T-helper 17 cell (primary cell): ENCODE measurements around the gene MIAT. TPM values are rescaled to one million over a fixed set of nuclear protein-coding genes. Genes with fewer than 3 reads are reported as not detected.
A peak's percentile ranks its signal among the peaks of the same experiment; 100 is the strongest.

ENCODE experiments used
- ATAC-seq: fragments of 150-1000 bp; cut with Tn5 transposase; 2 replicates; pipeline ENCODE4 v1.10.0; 2021; ENCODE audit warnings: mild to moderate bottlenecking, moderate library complexity
- DNase-seq, 3 donors: peaks; one replicate each; pipeline versions ENCODE4 v3.0.0 to v3.0.0-alpha.2; 2020 to 2021
- H3K9me3 ChIP-seq: one replicate; pipeline ENCODE4 v1.7.0; 2013; ENCODE audit warnings: low read length, mild to moderate bottlenecking; ENCODE audit not compliant: control insufficient read depth, poor library complexity, severe bottlenecking
- H3K27ac Mint-ChIP-seq: one replicate; pipeline ENCODE4 v1.8.0; 2022; ENCODE audit warnings: mild to moderate bottlenecking, moderate library complexity, mixed read lengths
- H3K27me3 Mint-ChIP-seq: one replicate; pipeline ENCODE4 v1.8.0; 2022; ENCODE audit warnings: mixed read lengths
- H3K36me3 Mint-ChIP-seq: one replicate; pipeline ENCODE4 v1.8.0; 2022; ENCODE audit warnings: low read depth, mixed read lengths
- H3K4me1 Mint-ChIP-seq: one replicate; pipeline ENCODE4 v1.8.0; 2022; ENCODE audit warnings: mild to moderate bottlenecking, mixed read lengths
- H3K4me3 Mint-ChIP-seq: one replicate; pipeline ENCODE4 v1.8.0; 2022; ENCODE audit warnings: mild to moderate bottlenecking, moderate library complexity, mixed read lengths
- total RNA-seq, 4 donors: library from RNA in 2 of 4; stranded (reverse) in 2 of 4; gene quantifications; one replicate each; pipeline ENCODE4 v1.2.3 and lab custom pipeline; 2022 to 2026

The MIAT gene
- total RNA-seq, 2 donors from 2014 or later = 83.4 to 116 TPM

GRCh38 chr22:26680485-26680884, 23.1 kb downstream of the MIAT start:
- no peaks in the 10 kb centered on the region for H3K9me3 ChIP-seq
- DNase-seq = no peak
- H3K27ac Mint-ChIP-seq = no peak overlapping the region
- ATAC-seq = no peak
- no peaks in the 10 kb centered on the region for H3K27me3 Mint-ChIP-seq
- H3K36me3 Mint-ChIP-seq = peaks cover 8% of the 10 kb centered on the region
- peaks cover 36% of the 10 kb centered on the region for H3K4me1 Mint-ChIP-seq
- no peak overlapping the region for H3K4me3 Mint-ChIP-seq

GRCh38 chr22:26681395-26681821, 24.0 kb downstream of the MIAT start:
- no peaks in the 10 kb centered on the region for H3K9me3 ChIP-seq
- Mint-ChIP-seq H3K36me3 (peaks cover 8% of the 10 kb centered on the region), H3K4me1 (peaks cover 29% of the 10 kb centered on the region), H3K27me3 (no peaks in the 10 kb centered on the region), H3K4me3 (no peak overlapping the region), H3K27ac (no peak overlapping the region)
- DNase-seq (no peak), ATAC-seq (no peak)

- Mint-ChIP-seq H3K36me3 (peaks cover 8% of the 10 kb centered on the region), H3K27ac (peak overlapping the region; percentile 67), H3K4me1 (peaks cover 20% of the 10 kb centered on the region), H3K4me3 (no peak overlapping the region), H3K27me3 (no peaks in the 10 kb centered on the region)
- DNase-seq (no peak), ATAC-seq (no peak)
- no peaks in the 10 kb centered on the region for H3K9me3 ChIP-seq
Observed at GRCh38 chr22:26684168-26684567, 26.8 kb downstream of the MIAT start.

GRCh38 chr22:26685601-26686000, 28.2 kb downstream of the MIAT start:
- no peak for ATAC-seq

GRCh38 chr22:26687439-26687838, 30.1 kb downstream of the MIAT start:
- peaks cover 11% of the 10 kb centered on the region for H3K36me3 Mint-ChIP-seq
- no peak for DNase-seq
- no peak overlapping the region for H3K4me3 Mint-ChIP-seq
- peaks cover 44% of the 10 kb centered on the region for H3K4me1 Mint-ChIP-seq
- H3K9me3 ChIP-seq = no peaks in the 10 kb centered on the region
- no peak overlapping the region for H3K27ac Mint-ChIP-seq
- ATAC-seq = no peak
- no peaks in the 10 kb centered on the region for H3K27me3 Mint-ChIP-seq

More at GRCh38 chr22:26685601-26686000, 28.2 kb downstream of the MIAT start:
- DNase-seq = no peak
- Mint-ChIP-seq H3K4me1 (peaks cover 28% of the 10 kb centered on the region), H3K36me3 (peaks cover 8% of the 10 kb centered on the region), H3K4me3 (no peak overlapping the region), H3K27me3 (no peaks in the 10 kb centered on the region), H3K27ac (no peak overlapping the region)
- no peaks in the 10 kb centered on the region for H3K9me3 ChIP-seq

GRCh38 chr22:26689513-26690301, 32.3 kb downstream of the MIAT start:
- Mint-ChIP-seq H3K27ac (peak overlapping the region; percentile 29), H3K4me1 (peaks cover 40% of the 10 kb centered on the region), H3K27me3 (no peaks in the 10 kb centered on the region), H3K36me3 (peaks cover 5% of the 10 kb centered on the region), H3K4me3 (no peak overlapping the region)
- no peak for ATAC-seq
- DNase-seq = no peak
- H3K9me3 ChIP-seq = no peaks in the 10 kb centered on the region

- H3K4me1 Mint-ChIP-seq = peaks cover 45% of the 10 kb centered on the region
- no peak for ATAC-seq
- no peak for DNase-seq
- H3K4me3 Mint-ChIP-seq = peak overlapping the region; percentile 68
- H3K27me3 Mint-ChIP-seq = no peaks in the 10 kb centered on the region
- peaks cover 5% of the 10 kb centered on the region for H3K36me3 Mint-ChIP-seq
- H3K27ac Mint-ChIP-seq = peak overlapping the region; percentile 81
- no peaks in the 10 kb centered on the region for H3K9me3 ChIP-seq
Observed at GRCh38 chr22:26690654-26691376, 33.4 kb downstream of the MIAT start.

GRCh38 chr22:26691377-26691716, 34.0 kb downstream of the MIAT start:
- Mint-ChIP-seq H3K36me3 (peaks cover 5% of the 10 kb centered on the region), H3K4me1 (peaks cover 46% of the 10 kb centered on the region)
- ATAC-seq = no peak

GRCh38 chr22:26692215-26692614, 34.8 kb downstream of the MIAT start:
- peaks cover 5% of the 10 kb centered on the region for H3K36me3 Mint-ChIP-seq
- H3K4me1 Mint-ChIP-seq = peaks cover 48% of the 10 kb centered on the region
- no peak overlapping the region for H3K4me3 Mint-ChIP-seq
- no peak for DNase-seq
- H3K9me3 ChIP-seq = no peaks in the 10 kb centered on the region
- H3K27ac Mint-ChIP-seq = peak overlapping the region; percentile 81
- no peak for ATAC-seq
- no peaks in the 10 kb centered on the region for H3K27me3 Mint-ChIP-seq

More at GRCh38 chr22:26691377-26691716, 34.0 kb downstream of the MIAT start:
- no peak for DNase-seq
- Mint-ChIP-seq H3K27me3 (no peaks in the 10 kb centered on the region), H3K4me3 (peak overlapping the region; percentile 68), H3K27ac (peak overlapping the region; percentile 81)
- H3K9me3 ChIP-seq = no peaks in the 10 kb centered on the region

GRCh38 chr22:26697151-26697550, 39.8 kb downstream of the MIAT start:
- ATAC-seq (no peak), DNase-seq (no peak)
- Mint-ChIP-seq H3K27ac (peak overlapping the region; percentile 60), H3K36me3 (peaks cover 13% of the 10 kb centered on the region), H3K4me3 (no peak overlapping the region), H3K27me3 (no peaks in the 10 kb centered on the region), H3K4me1 (peaks cover 22% of the 10 kb centered on the region)
- H3K9me3 ChIP-seq = no peaks in the 10 kb centered on the region

GRCh38 chr22:26700462-26700861, 43.1 kb downstream of the MIAT start:
- H3K9me3 ChIP-seq = no peaks in the 10 kb centered on the region
- Mint-ChIP-seq H3K27me3 (no peaks in the 10 kb centered on the region), H3K4me1 (peaks cover 21% of the 10 kb centered on the region), H3K36me3 (peaks cover 11% of the 10 kb centered on the region), H3K4me3 (no peak overlapping the region), H3K27ac (no peak overlapping the region)
- no peak for ATAC-seq
- no peak for DNase-seq

- Mint-ChIP-seq H3K4me3 (no peak overlapping the region), H3K36me3 (peaks cover 11% of the 10 kb centered on the region), H3K4me1 (peaks cover 20% of the 10 kb centered on the region), H3K27me3 (no peaks in the 10 kb centered on the region), H3K27ac (no peak overlapping the region)
- H3K9me3 ChIP-seq = no peaks in the 10 kb centered on the region
- no peak for ATAC-seq
- DNase-seq = no peak
Observed at GRCh38 chr22:26700886-26701285, 43.5 kb downstream of the MIAT start.

- ATAC-seq (no peak), DNase-seq (no peak)
- Mint-ChIP-seq H3K27ac (no peak overlapping the region), H3K4me1 (peaks cover 19% of the 10 kb centered on the region), H3K27me3 (no peaks in the 10 kb centered on the region), H3K4me3 (no peak overlapping the region), H3K36me3 (peaks cover 11% of the 10 kb centered on the region)
- H3K9me3 ChIP-seq = no peaks in the 10 kb centered on the region
Observed at GRCh38 chr22:26701323-26701722, 43.9 kb downstream of the MIAT start.
